ENCODE data around the gene AEN.

- no peak for TF ChIP-seq CTCF (IDR thresholded peaks at IDR 0.05)
- TF ChIP-seq POLR2A (IDR thresholded peaks at IDR 0.05), result no peak
These were observed 57.6 kb downstream of the AEN start for GRCh38 chr15:88678755-88679154.

All from thyroid gland (tissue), 4 donors.